Activated T-cell treated with anti-CD3 and anti-CD28 coated beads, Interleukin-2, amount 50 U/mL, for 4 hours (primary cell): ENCODE measurements around the gene SCUBE1. TPM values are rescaled to one million over a fixed set of nuclear protein-coding genes. Genes with fewer than 3 reads are reported as not detected.

Source experiments
- ATAC-seq, 2 donors: fragments of 200-7000 bp; cut with Tn5 transposase; one replicate each; pipeline ENCODE4 v1.10.0; 2021
- DNase-seq: peaks from one replicate; pipeline ENCODE4 v3.0.0-alpha.2; 2020
- H3K27me3 Mint-ChIP-seq: one replicate; pipeline ENCODE4 v1.8.0; 2021; ENCODE audit warnings: low read depth, mixed read lengths
- H3K36me3 Mint-ChIP-seq: one replicate; pipeline ENCODE4 v1.8.0; 2022; ENCODE audit warnings: mixed read lengths; ENCODE audit not compliant: insufficient read depth
- H3K4me1 Mint-ChIP-seq: one replicate; pipeline ENCODE4 v1.8.0; 2021; ENCODE audit warnings: low read depth, mixed read lengths
- H3K4me3 Mint-ChIP-seq: one replicate; pipeline ENCODE4 v1.8.0; 2021; ENCODE audit warnings: mild to moderate bottlenecking, moderate library complexity, mixed read lengths
- H3K9me3 Mint-ChIP-seq: one replicate; pipeline ENCODE4 v1.8.0; 2021; ENCODE audit warnings: mixed read lengths
- total RNA-seq, 3 donors: library from RNA; stranded (reverse); gene quantifications; one replicate each; pipeline ENCODE4 v1.2.1, GENCODE V29; 2021

The SCUBE1 gene
- total RNA-seq, 3 donors from 2014 or later = 0.08 TPM; not detected in 2

DNA sequence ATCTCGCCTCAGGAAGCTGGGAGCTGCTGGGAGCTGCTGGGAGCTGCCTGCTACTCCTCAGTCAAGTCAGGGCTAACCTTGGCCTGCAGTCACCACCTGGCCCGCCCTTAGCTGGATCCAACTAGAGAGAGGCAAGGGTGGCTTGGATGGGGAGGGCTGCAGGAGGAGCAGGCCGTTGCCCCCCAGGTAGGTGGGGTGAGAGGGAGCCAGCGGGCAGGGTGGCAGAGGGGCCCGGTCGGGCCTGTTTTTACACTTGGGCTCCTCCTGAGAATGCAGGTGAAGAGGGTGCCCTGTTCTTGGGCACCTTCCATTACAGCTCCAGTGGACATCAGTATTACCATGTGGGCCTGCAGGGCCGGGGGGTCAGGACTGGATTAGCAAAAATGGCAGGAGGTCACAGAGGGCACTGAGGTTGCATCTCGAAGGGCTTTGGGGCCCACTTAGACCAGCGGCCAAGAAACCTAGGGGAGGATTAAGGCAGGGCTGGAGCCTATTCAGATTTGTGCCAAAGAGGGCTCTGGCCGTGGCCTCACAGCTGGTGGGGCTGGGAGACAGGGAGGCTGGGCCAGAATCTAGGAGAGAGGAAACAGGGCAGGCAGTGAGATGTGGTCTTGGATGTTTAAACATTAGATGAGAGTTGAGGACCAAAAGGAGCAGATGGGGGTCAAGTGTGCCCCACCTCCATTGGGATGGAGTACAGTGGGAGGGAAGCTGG is 95.5 kb downstream of the SCUBE1 start:
- ATAC-seq (no peak), DNase-seq (no peak)
- H3K4me3 Mint-ChIP-seq = no peak overlapping the region
- H3K27me3 Mint-ChIP-seq = peaks cover 3% of the 10 kb centered on the region
- no peaks in the 10 kb centered on the region for H3K9me3 Mint-ChIP-seq
- no peaks in the 10 kb centered on the region for H3K4me1 Mint-ChIP-seq
- no peaks in the 10 kb centered on the region for H3K36me3 Mint-ChIP-seq

DNA sequence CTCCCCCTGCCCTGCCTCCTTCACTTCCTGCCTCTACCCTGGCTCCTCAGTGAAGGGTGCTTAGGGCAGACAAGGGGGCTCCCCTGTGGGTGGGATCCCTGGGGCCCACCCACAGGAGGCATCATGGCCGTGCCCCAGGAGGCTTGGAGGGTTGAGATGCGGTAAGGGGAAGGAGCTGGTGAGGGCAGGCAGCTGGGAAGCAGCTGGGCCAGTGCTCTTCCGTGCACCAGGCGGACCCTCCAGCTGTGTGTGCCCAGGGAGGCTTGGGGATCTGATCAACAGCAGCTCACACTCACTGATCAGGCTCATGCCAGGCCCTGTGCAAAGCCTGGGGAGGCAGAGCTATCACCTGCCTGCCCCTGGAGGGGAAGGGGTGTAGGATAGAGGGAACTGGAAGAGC is 97.0 kb downstream of the SCUBE1 start:
- H3K36me3 Mint-ChIP-seq = no peaks in the 10 kb centered on the region
- H3K4me3 Mint-ChIP-seq = no peak overlapping the region
- ATAC-seq = no peak
- peaks cover under 1% of the 10 kb centered on the region for H3K27me3 Mint-ChIP-seq
- no peak for DNase-seq
- H3K4me1 Mint-ChIP-seq = no peaks in the 10 kb centered on the region
- H3K9me3 Mint-ChIP-seq = no peaks in the 10 kb centered on the region

GRCh38 chr22:43245717-43246116 is 97.5 kb downstream of the SCUBE1 start:
- no peaks in the 10 kb centered on the region for H3K36me3 Mint-ChIP-seq
- DNase-seq (no peak), ATAC-seq (no peak)
- no peaks in the 10 kb centered on the region for H3K4me1 Mint-ChIP-seq
- no peaks in the 10 kb centered on the region for H3K9me3 Mint-ChIP-seq
- no peaks in the 10 kb centered on the region for H3K27me3 Mint-ChIP-seq
- no peak overlapping the region for H3K4me3 Mint-ChIP-seq

GRCh38 chr22:43244803-43245527 is 98.2 kb downstream of the SCUBE1 start:
- Mint-ChIP-seq H3K9me3 (no peaks in the 10 kb centered on the region), H3K4me1 (no peaks in the 10 kb centered on the region), H3K4me3 (no peak overlapping the region), H3K36me3 (no peaks in the 10 kb centered on the region), H3K27me3 (no peaks in the 10 kb centered on the region)
- DNase-seq = no peak
- no peak for ATAC-seq

GRCh38 chr22:43244402-43244801 is 98.8 kb downstream of the SCUBE1 start:
- Mint-ChIP-seq H3K36me3 (no peaks in the 10 kb centered on the region), H3K9me3 (no peaks in the 10 kb centered on the region), H3K4me1 (no peaks in the 10 kb centered on the region), H3K27me3 (no peaks in the 10 kb centered on the region), H3K4me3 (no peak overlapping the region)
- DNase-seq = no peak
- no peak for ATAC-seq

DNA sequence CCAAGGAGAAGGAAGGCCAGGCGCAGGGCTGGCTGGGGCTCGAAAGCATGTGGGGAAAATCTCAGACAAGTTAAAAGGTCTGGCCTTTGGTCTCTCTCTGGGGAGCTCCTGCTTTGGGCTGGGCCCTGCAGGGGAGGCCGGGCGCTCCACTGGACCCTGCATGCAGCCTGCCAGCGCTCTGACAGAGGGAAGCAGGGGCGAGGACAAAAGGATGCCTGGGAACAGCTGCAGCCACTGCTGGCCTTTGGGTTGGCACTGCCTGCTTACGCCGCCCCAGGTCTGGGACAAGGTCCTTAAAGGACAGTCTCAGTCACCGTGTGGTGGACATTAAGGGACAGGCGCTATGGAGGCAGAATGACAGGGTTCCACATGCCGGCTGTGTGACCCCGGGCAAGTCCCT is 99.8 kb downstream of the SCUBE1 start:
- no peaks in the 10 kb centered on the region for H3K36me3 Mint-ChIP-seq
- no peak for ATAC-seq
- no peak for DNase-seq
- H3K4me3 Mint-ChIP-seq = no peak overlapping the region
- H3K9me3 Mint-ChIP-seq = no peaks in the 10 kb centered on the region
- no peaks in the 10 kb centered on the region for H3K27me3 Mint-ChIP-seq
- no peaks in the 10 kb centered on the region for H3K4me1 Mint-ChIP-seq

GRCh38 chr22:43242627-43243026 is 100.5 kb downstream of the SCUBE1 start:
- no peaks in the 10 kb centered on the region for H3K9me3 Mint-ChIP-seq
- H3K27me3 Mint-ChIP-seq = no peaks in the 10 kb centered on the region
- H3K36me3 Mint-ChIP-seq = no peaks in the 10 kb centered on the region
- DNase-seq = no peak
- no peak overlapping the region for H3K4me3 Mint-ChIP-seq
- no peaks in the 10 kb centered on the region for H3K4me1 Mint-ChIP-seq
- ATAC-seq = no peak

GRCh38 chr22:43241699-43242386 is 101.3 kb downstream of the SCUBE1 start:
- no peak for ATAC-seq
- DNase-seq = no peak
- no peak overlapping the region for H3K4me3 Mint-ChIP-seq
- no peaks in the 10 kb centered on the region for H3K4me1 Mint-ChIP-seq
- H3K9me3 Mint-ChIP-seq = no peaks in the 10 kb centered on the region
- H3K36me3 Mint-ChIP-seq = no peaks in the 10 kb centered on the region
- H3K27me3 Mint-ChIP-seq = no peaks in the 10 kb centered on the region

- Mint-ChIP-seq H3K27me3 (no peaks in the 10 kb centered on the region), H3K4me3 (no peak overlapping the region), H3K9me3 (no peaks in the 10 kb centered on the region), H3K36me3 (no peaks in the 10 kb centered on the region), H3K4me1 (no peaks in the 10 kb centered on the region)
- DNase-seq (no peak), ATAC-seq (no peak)
Measured at GRCh38 chr22:43241138-43241597, 102.0 kb downstream of the SCUBE1 start.

DNA sequence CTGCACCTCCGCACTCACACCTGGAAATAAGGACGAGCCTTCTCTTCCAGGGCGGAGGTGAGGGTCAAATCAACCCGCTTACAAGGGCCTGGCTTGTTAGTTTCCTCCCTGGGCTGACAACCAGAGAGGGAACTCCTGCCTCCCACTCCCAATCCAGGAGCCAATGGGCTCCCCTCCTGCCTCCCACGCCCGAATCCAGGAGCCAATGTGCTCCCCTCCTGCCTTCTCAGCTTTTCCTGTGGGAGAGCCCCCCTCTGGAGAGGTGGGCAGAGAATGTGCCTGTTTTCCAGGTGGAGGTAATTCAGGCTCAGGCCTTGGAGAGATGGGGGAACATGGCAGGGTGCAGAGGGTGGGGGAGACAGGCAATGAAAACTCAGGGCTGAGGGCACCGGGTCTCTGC is 102.6 kb downstream of the SCUBE1 start:
- H3K4me3 Mint-ChIP-seq = no peak overlapping the region
- DNase-seq = no peak
- H3K9me3 Mint-ChIP-seq = no peaks in the 10 kb centered on the region
- ATAC-seq = no peak
- no peaks in the 10 kb centered on the region for H3K36me3 Mint-ChIP-seq
- H3K27me3 Mint-ChIP-seq = no peaks in the 10 kb centered on the region
- no peaks in the 10 kb centered on the region for H3K4me1 Mint-ChIP-seq

DNA sequence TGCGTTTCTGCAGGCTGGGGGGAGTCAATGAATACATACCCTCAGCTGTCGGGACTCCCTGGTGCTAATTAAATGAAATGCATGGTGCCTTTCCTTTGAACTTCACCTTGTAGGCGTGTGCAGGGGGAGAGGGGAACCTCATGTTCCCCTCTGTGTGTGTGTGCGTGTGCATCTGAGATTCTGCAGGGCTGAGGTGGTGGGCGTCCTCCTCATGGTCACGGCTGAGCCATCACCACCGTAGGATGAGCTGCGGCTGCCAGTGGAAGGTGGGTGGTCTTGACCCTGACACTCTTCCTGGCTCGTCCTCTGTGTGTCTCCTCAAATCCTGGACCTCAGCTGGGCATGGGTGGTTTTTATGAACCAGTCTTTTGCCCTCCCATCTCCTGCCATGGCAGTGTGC is 103.2 kb downstream of the SCUBE1 start:
- Mint-ChIP-seq H3K36me3 (no peaks in the 10 kb centered on the region), H3K9me3 (no peaks in the 10 kb centered on the region), H3K27me3 (no peaks in the 10 kb centered on the region), H3K4me3 (no peak overlapping the region), H3K4me1 (no peaks in the 10 kb centered on the region)
- ATAC-seq (no peak), DNase-seq (no peak)

GRCh38 chr22:43239193-43239780 is 103.9 kb downstream of the SCUBE1 start:
- Mint-ChIP-seq H3K4me3 (no peak overlapping the region), H3K9me3 (no peaks in the 10 kb centered on the region), H3K27me3 (no peaks in the 10 kb centered on the region), H3K4me1 (no peaks in the 10 kb centered on the region), H3K36me3 (no peaks in the 10 kb centered on the region)
- no peak for DNase-seq
- no peak for ATAC-seq

- H3K4me3 Mint-ChIP-seq = no peak overlapping the region
- no peak for DNase-seq
- H3K9me3 Mint-ChIP-seq = no peaks in the 10 kb centered on the region
- H3K36me3 Mint-ChIP-seq = no peaks in the 10 kb centered on the region
- H3K4me1 Mint-ChIP-seq = no peaks in the 10 kb centered on the region
- H3K27me3 Mint-ChIP-seq = no peaks in the 10 kb centered on the region
- no peak for ATAC-seq
Measured at GRCh38 chr22:43238526-43239006, 104.6 kb downstream of the SCUBE1 start.

DNA sequence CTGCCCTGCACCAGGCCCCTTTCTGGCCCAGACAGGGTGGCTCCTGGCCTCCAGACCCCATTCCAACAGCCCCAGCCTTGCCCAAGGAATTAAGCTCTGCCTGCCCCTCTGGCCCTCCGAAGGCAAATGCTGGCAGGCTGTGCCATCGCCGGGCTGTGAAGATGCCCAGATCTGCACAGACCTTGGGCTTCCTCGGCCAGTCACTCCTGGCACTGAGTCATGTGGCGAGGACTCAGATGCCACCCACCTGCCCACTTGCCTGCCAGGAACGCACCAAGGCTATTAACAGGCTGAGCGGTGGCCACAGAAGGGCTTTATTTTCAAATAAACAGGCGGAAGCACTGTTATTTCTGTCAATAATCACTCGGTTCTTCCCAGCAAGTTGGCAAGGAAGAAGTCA is 105.9 kb downstream of the SCUBE1 start:
- no peak for DNase-seq
- Mint-ChIP-seq H3K27me3 (peaks cover 1% of the 10 kb centered on the region), H3K36me3 (no peaks in the 10 kb centered on the region), H3K4me1 (no peaks in the 10 kb centered on the region), H3K9me3 (no peaks in the 10 kb centered on the region), H3K4me3 (no peak overlapping the region)
- no peak for ATAC-seq
